GM23338 (cell line): ENCODE results near the gene RNF213. TPM values are rescaled to one million over a fixed set of nuclear protein-coding genes. Genes with fewer than 3 reads are reported as not detected.

Source experiments
- ATAC-seq: fragments of 200-7000 bp; cut with Tn5 transposase; 3 replicates; pipeline ENCODE4 v1.9.1; 2020
- DNase-seq: peaks from one replicate; pipeline ENCODE4 v3.0.0-alpha.2; 2015; ENCODE audit warnings: low spot score
- H2AFZ ChIP-seq: fragments of 200-600 bp; sonication (generic); 2 replicates; pipeline ENCODE4 v1.8.0; 2016; ENCODE audit warnings: antibody characterized with exemption, mild to moderate bottlenecking, moderate library complexity
- H3F3A ChIP-seq: fragments of 200-600 bp; sonication (generic); replicated peaks from 2 replicates; pipeline ENCODE4 v1.8.0; 2017; ENCODE audit warnings: antibody characterized with exemption, mixed run types, low read depth
- H3K27ac ChIP-seq: fragments of 200-600 bp; sonication (generic); 2 replicates; pipeline ENCODE4 v1.6.1; 2016; ENCODE audit warnings: low read depth
- H3K27me3 ChIP-seq: fragments of 200-600 bp; sonication (generic); 2 replicates; pipeline ENCODE4 v1.8.0; 2016; ENCODE audit warnings: mild to moderate bottlenecking, mixed run types, moderate library complexity; ENCODE audit not compliant: insufficient read depth
- H3K36me3 ChIP-seq: fragments of 200-600 bp; sonication (generic); 2 replicates; pipeline ENCODE4 v1.8.0; 2016; ENCODE audit warnings: mild to moderate bottlenecking; ENCODE audit not compliant: insufficient read depth
- H3K4me1 ChIP-seq: fragments of 200-600 bp; sonication (generic); 2 replicates; pipeline ENCODE4 v1.8.0; 2016; ENCODE audit warnings: mild to moderate bottlenecking, moderate library complexity; ENCODE audit not compliant: insufficient read depth
- H3K4me2 ChIP-seq: fragments of 200-600 bp; sonication (generic); 2 replicates; pipeline ENCODE4 v1.7.1; 2017; ENCODE audit warnings: mixed run types
- H3K4me3 ChIP-seq: fragments of 200-600 bp; sonication (generic); 2 replicates; pipeline ENCODE4 v1.6.1; 2016; ENCODE audit warnings: mixed run types
- H3K79me2 ChIP-seq: fragments of 200-600 bp; sonication (generic); replicated peaks from 2 replicates; pipeline ENCODE4 v1.8.0; 2017; ENCODE audit warnings: mild to moderate bottlenecking; ENCODE audit not compliant: insufficient read depth
- H3K9me2 ChIP-seq: fragments of 200-600 bp; sonication (generic); 2 replicates; pipeline ENCODE4 v1.8.0; 2017; ENCODE audit not compliant: insufficient read depth
- H4K20me1 ChIP-seq: fragments of 200-600 bp; sonication (generic); replicated peaks from 2 replicates; pipeline ENCODE4 v1.8.0; 2017; ENCODE audit warnings: mild to moderate bottlenecking; ENCODE audit not compliant: insufficient read depth
- H3K27ac Mint-ChIP-seq: 2 replicates; pipeline ENCODE4 v1.8.0; 2020; ENCODE audit warnings: inconsistent platforms, mild to moderate bottlenecking, moderate library complexity, mixed read lengths
- H3K27me3 Mint-ChIP-seq: 3 replicates; pipeline ENCODE4 v1.8.0; 2022; ENCODE audit warnings: low read depth, mild to moderate bottlenecking, moderate library complexity, mixed read lengths, inconsistent platforms; ENCODE audit not compliant: insufficient read depth, poor library complexity
- H3K36me3 Mint-ChIP-seq: 3 replicates; pipeline ENCODE4 v1.8.0; 2021; ENCODE audit warnings: low read depth, mild to moderate bottlenecking, inconsistent platforms, moderate library complexity, mixed read lengths
- H3K4me1 Mint-ChIP-seq: 3 replicates; pipeline ENCODE4 v1.8.0; 2020; ENCODE audit warnings: mild to moderate bottlenecking, inconsistent platforms, mixed read lengths
- H3K4me3 Mint-ChIP-seq: 3 replicates; pipeline ENCODE4 v1.8.0; 2021; ENCODE audit warnings: moderate library complexity, mild to moderate bottlenecking, inconsistent platforms, mixed read lengths
- H3K9me3 Mint-ChIP-seq: 3 replicates; pipeline ENCODE4 v1.8.0; 2020; ENCODE audit warnings: moderate library complexity, mild to moderate bottlenecking, inconsistent platforms, mixed read lengths
- CREB1 ChIP-seq: fragments of 250-450 bp; sonication (Bioruptor Pico); IDR thresholded peaks from 2 replicates; pipeline ENCODE4 v1.5.0; 2020; ENCODE audit warnings: low read depth, mild to moderate bottlenecking, moderate library complexity
- EZH2 ChIP-seq: fragments of 200-600 bp; sonication (generic); IDR thresholded peaks from one replicate; pipeline ENCODE4 v1.8.0; 2017; ENCODE audit warnings: antibody characterized with exemption, mild to moderate bottlenecking, low read depth; ENCODE audit not compliant: unreplicated experiment
- JUNB ChIP-seq: IDR thresholded peaks from one replicate; pipeline ENCODE4 v1.6.1; 2016; ENCODE audit warnings: antibody characterized with exemption; ENCODE audit not compliant: unreplicated experiment
- NANOG ChIP-seq: IDR thresholded peaks from 2 replicates; pipeline ENCODE4 v1.6.1; 2016; ENCODE audit warnings: antibody characterized with exemption, borderline replicate concordance
- STAT1 ChIP-seq: IDR thresholded peaks from one replicate; pipeline ENCODE4 v1.6.1; 2016; ENCODE audit warnings: antibody characterized with exemption; ENCODE audit not compliant: unreplicated experiment
- ZNF114 ChIP-seq: fragments of 250-450 bp; sonication (Bioruptor Pico); IDR thresholded peaks from 2 replicates; pipeline ENCODE4 v1.5.0; 2020; ENCODE audit warnings: mild to moderate bottlenecking, moderate library complexity
- ZNF331 ChIP-seq: fragments of 250-450 bp; sonication (Bioruptor Pico); IDR thresholded peaks from 2 replicates; pipeline ENCODE4 v1.5.0; 2020; ENCODE audit warnings: low read depth, mild to moderate bottlenecking, moderate library complexity
- polyA plus RNA-seq: library from polyadenylated mRNA; unstranded; fragments of >200 nt; fragmentation: Nextera tagmentation; extraction: Ambion mirVana; gene quantifications from 2 replicates; pipeline ENCODE4 v1.2.1, GENCODE V29; 2016
- total RNA-seq: library from RNA; depleted of rRNA; stranded (reverse); fragments of >200 nt; shearing (Covaris generic); gene quantifications from 2 replicates; pipeline ENCODE4 v1.2.3, GENCODE V29; 2014
- TF ChIP-seq, protein P1 (sequence below): fragments of 250-450 bp; sonication (Bioruptor Pico); IDR thresholded peaks from 2 replicates; pipeline ENCODE4 v1.5.0; 2020; ENCODE audit warnings: mild to moderate bottlenecking, moderate library complexity
- TF ChIP-seq, protein P2 (sequence below): IDR thresholded peaks from 2 replicates; pipeline ENCODE4 v1.6.1; 2016; ENCODE audit warnings: antibody characterized with exemption
- TF ChIP-seq, protein P3 (sequence below): IDR thresholded peaks from one replicate; pipeline ENCODE4 v1.6.1; 2018; ENCODE audit warnings: antibody characterized with exemption; ENCODE audit not compliant: unreplicated experiment

The RNF213 gene
- total and polyA plus RNA-seq, 2 experiments from 2014 or later: 21.2 to 67.2 TPM

DNA sequence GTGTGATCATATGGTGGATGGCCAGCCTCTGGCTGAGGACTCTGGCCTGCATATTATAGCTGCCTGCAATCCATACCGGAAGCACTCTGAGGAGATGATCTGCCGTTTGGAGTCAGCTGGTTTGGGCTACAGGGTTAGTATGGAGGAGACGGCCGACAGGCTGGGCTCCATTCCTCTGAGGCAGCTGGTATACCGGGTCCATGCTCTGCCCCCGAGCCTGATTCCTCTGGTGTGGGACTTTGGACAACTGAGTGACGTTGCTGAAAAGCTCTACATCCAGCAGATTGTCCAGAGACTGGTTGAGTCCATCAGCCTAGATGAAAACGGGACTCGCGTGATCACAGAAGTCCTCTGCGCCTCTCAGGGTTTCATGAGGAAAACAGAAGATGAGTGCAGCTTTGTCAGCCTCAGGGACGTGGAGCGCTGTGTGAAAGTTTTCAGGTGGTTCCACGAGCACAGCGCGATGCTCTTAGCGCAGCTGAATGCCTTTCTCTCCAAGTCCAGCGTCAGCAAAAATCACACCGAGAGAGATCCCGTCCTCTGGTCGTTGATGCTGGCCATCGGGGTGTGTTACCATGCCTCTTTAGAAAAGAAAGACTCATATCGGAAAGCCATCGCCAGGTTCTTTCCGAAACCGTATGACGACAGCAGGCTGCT is 85.3 kb downstream of the RNF213 start (continued):
- TF ChIP-seq, protein P1, sequence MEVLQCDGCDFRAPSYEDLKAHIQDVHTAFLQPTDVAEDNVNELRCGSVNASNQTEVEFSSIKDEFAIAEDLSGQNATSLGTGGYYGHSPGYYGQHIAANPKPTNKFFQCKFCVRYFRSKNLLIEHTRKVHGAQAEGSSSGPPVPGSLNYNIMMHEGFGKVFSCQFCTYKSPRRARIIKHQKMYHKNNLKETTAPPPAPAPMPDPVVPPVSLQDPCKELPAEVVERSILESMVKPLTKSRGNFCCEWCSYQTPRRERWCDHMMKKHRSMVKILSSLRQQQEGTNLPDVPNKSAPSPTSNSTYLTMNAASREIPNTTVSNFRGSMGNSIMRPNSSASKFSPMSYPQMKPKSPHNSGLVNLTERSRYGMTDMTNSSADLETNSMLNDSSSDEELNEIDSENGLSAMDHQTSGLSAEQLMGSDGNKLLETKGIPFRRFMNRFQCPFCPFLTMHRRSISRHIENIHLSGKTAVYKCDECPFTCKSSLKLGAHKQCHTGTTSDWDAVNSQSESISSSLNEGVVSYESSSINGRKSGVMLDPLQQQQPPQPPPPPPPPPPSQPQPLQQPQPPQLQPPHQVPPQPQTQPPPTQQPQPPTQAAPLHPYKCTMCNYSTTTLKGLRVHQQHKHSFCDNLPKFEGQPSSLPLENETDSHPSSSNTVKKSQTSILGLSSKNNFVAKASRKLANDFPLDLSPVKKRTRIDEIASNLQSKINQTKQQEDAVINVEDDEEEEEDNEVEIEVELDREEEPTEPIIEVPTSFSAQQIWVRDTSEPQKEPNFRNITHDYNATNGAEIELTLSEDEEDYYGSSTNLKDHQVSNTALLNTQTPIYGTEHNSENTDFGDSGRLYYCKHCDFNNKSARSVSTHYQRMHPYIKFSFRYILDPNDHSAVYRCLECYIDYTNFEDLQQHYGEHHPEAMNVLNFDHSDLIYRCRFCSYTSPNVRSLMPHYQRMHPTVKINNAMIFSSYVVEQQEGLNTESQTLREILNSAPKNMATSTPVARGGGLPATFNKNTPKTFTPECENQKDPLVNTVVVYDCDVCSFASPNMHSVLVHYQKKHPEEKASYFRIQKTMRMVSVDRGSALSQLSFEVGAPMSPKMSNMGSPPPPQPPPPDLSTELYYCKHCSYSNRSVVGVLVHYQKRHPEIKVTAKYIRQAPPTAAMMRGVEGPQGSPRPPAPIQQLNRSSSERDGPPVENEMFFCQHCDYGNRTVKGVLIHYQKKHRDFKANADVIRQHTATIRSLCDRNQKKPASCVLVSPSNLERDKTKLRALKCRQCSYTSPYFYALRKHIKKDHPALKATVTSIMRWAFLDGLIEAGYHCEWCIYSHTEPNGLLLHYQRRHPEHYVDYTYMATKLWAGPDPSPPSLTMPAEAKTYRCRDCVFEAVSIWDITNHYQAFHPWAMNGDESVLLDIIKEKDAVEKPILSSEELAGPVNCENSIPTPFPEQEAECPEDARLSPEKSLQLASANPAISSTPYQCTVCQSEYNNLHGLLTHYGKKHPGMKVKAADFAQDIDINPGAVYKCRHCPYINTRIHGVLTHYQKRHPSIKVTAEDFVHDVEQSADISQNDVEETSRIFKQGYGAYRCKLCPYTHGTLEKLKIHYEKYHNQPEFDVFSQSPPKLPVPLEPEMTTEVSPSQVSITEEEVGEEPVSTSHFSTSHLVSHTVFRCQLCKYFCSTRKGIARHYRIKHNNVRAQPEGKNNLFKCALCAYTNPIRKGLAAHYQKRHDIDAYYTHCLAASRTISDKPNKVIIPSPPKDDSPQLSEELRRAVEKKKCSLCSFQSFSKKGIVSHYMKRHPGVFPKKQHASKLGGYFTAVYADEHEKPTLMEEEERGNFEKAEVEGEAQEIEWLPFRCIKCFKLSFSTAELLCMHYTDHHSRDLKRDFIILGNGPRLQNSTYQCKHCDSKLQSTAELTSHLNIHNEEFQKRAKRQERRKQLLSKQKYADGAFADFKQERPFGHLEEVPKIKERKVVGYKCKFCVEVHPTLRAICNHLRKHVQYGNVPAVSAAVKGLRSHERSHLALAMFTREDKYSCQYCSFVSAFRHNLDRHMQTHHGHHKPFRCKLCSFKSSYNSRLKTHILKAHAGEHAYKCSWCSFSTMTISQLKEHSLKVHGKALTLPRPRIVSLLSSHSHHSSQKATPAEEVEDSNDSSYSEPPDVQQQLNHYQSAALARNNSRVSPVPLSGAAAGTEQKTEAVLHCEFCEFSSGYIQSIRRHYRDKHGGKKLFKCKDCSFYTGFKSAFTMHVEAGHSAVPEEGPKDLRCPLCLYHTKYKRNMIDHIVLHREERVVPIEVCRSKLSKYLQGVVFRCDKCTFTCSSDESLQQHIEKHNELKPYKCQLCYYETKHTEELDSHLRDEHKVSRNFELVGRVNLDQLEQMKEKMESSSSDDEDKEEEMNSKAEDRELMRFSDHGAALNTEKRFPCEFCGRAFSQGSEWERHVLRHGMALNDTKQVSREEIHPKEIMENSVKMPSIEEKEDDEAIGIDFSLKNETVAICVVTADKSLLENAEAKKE (CRISPR knock-in tag): no peak
- TF ChIP-seq NANOG: no peak
- no peak for TF ChIP-seq CREB1

DNA sequence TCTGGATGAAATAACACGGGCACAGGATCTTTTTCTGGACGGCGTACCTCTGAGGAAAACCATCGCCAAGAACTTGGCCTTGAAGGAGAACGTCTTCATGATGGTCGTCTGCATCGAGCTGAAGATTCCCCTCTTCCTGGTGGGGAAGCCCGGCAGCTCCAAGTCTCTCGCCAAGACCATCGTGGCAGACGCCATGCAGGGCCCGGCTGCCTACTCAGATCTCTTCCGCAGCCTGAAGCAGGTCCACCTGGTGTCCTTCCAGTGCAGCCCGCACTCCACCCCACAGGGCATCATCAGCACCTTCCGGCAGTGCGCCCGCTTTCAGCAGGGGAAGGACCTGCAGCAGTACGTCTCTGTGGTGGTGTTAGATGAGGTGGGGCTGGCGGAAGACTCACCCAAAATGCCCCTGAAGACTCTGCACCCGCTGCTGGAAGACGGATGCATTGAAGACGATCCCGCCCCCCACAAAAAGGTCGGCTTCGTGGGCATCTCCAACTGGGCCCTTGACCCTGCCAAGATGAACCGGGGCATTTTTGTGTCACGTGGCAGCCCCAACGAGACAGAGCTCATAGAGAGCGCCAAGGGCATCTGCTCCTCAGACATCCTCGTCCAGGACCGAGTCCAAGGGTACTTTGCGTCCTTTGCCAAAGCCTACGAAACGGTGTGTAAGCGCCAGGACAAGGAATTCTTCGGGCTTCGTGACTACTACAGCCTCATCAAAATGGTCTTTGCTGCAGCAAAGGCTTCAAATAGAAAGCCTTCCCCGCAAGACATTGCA is 86.0 kb downstream of the RNF213 start:
- no peaks in the 10 kb centered on the region for H3K27me3 ChIP-seq
- ATAC-seq (no peak), DNase-seq (no peak)
- H3K79me2 ChIP-seq: no peaks in the 10 kb centered on the region
- Mint-ChIP-seq H3K27ac (no peak overlapping the region), H3K36me3 (peaks cover 83% of the 10 kb centered on the region), H3K4me3 (no peak overlapping the region), H3K27me3 (no peaks in the 10 kb centered on the region), H3K4me1 (no peaks in the 10 kb centered on the region), H3K9me3 (no peaks in the 10 kb centered on the region)
- no peaks in the 10 kb centered on the region; the same call in 1 of the 2 replicates for H4K20me1 ChIP-seq
- no peak overlapping the region for H3K4me3 ChIP-seq
- no peaks in the 10 kb centered on the region for H3F3A ChIP-seq
- H3K27ac ChIP-seq: no peak overlapping the region
- no peak overlapping the region for H2AFZ ChIP-seq
- no peaks in the 10 kb centered on the region for H3K9me2 ChIP-seq
- peaks cover 21% of the 10 kb centered on the region for H3K36me3 ChIP-seq
- H3K4me2 ChIP-seq: no peak overlapping the region
- H3K4me1 ChIP-seq: no peaks in the 10 kb centered on the region
- TF ChIP-seq, protein P2, sequence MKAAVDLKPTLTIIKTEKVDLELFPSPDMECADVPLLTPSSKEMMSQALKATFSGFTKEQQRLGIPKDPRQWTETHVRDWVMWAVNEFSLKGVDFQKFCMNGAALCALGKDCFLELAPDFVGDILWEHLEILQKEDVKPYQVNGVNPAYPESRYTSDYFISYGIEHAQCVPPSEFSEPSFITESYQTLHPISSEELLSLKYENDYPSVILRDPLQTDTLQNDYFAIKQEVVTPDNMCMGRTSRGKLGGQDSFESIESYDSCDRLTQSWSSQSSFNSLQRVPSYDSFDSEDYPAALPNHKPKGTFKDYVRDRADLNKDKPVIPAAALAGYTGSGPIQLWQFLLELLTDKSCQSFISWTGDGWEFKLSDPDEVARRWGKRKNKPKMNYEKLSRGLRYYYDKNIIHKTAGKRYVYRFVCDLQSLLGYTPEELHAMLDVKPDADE: no peak
- TF ChIP-seq CREB1 (no peak), JUNB (no peak), EZH2 (no peak), ZNF331 (CRISPR knock-in tag) (no peak), ZNF114 (CRISPR knock-in tag) (no peak), STAT1 (no peak), NANOG (no peak)
- TF ChIP-seq, protein P3, sequence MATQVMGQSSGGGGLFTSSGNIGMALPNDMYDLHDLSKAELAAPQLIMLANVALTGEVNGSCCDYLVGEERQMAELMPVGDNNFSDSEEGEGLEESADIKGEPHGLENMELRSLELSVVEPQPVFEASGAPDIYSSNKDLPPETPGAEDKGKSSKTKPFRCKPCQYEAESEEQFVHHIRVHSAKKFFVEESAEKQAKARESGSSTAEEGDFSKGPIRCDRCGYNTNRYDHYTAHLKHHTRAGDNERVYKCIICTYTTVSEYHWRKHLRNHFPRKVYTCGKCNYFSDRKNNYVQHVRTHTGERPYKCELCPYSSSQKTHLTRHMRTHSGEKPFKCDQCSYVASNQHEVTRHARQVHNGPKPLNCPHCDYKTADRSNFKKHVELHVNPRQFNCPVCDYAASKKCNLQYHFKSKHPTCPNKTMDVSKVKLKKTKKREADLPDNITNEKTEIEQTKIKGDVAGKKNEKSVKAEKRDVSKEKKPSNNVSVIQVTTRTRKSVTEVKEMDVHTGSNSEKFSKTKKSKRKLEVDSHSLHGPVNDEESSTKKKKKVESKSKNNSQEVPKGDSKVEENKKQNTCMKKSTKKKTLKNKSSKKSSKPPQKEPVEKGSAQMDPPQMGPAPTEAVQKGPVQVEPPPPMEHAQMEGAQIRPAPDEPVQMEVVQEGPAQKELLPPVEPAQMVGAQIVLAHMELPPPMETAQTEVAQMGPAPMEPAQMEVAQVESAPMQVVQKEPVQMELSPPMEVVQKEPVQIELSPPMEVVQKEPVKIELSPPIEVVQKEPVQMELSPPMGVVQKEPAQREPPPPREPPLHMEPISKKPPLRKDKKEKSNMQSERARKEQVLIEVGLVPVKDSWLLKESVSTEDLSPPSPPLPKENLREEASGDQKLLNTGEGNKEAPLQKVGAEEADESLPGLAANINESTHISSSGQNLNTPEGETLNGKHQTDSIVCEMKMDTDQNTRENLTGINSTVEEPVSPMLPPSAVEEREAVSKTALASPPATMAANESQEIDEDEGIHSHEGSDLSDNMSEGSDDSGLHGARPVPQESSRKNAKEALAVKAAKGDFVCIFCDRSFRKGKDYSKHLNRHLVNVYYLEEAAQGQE: no peak
